DOHH2 (cell line): Measurements from ENCODE around the gene A4GALT.
"Not testable (repeated sequence)": the region's sequence is repeated elsewhere in the genome, so short reads cannot be mapped to it uniquely, and the experiment has no call there.

Experiments
- H3F3A ChIP-seq: fragments of 200-600 bp; sonication (generic), shearing (Covaris generic); 2 replicates; pipeline ENCODE4 v1.6.0; 2016; ENCODE audit warnings: antibody characterized with exemption, mild to moderate bottlenecking; ENCODE audit not compliant: control insufficient read depth, insufficient read depth
- H3K27ac ChIP-seq: fragments of 200-600 bp; sonication (generic); 2 replicates; pipeline ENCODE4 v1.5.1; 2014; ENCODE audit warnings: low read depth, mild to moderate bottlenecking, low read length, moderate library complexity
- H3K27me3 ChIP-seq: fragments of 200-600 bp; sonication (generic); 2 replicates; pipeline ENCODE4 v1.6.1; 2014; ENCODE audit warnings: mild to moderate bottlenecking, low read length, mixed read lengths; ENCODE audit not compliant: control insufficient read depth
- H3K36me3 ChIP-seq: fragments of 200-600 bp; sonication (generic); 2 replicates; pipeline ENCODE4 v1.6.1; 2014; ENCODE audit warnings: mild to moderate bottlenecking, low read length, moderate library complexity, mixed read lengths; ENCODE audit not compliant: control insufficient read depth
- H3K4me1 ChIP-seq: fragments of 200-600 bp; sonication (generic); 2 replicates; pipeline ENCODE4 v1.6.1; 2014; ENCODE audit warnings: mild to moderate bottlenecking, low read length, mixed read lengths; ENCODE audit not compliant: control insufficient read depth
- H3K4me2 ChIP-seq: fragments of 200-600 bp; sonication (generic); 2 replicates; pipeline ENCODE4 v1.6.0; 2014; ENCODE audit warnings: mild to moderate bottlenecking, low read length, moderate library complexity
- H3K4me3 ChIP-seq: fragments of 200-600 bp; sonication (generic); 2 replicates; pipeline ENCODE4 v1.5.1; 2014; ENCODE audit warnings: mild to moderate bottlenecking, low read length, mixed read lengths
- H3K79me2 ChIP-seq: fragments of 200-600 bp; sonication (generic); 2 replicates; pipeline ENCODE4 v1.6.1; 2014; ENCODE audit warnings: mild to moderate bottlenecking, low read length, mixed read lengths; ENCODE audit not compliant: control insufficient read depth
- H3K9me2 ChIP-seq: fragments of 200-600 bp; sonication (generic); replicated peaks from 2 replicates; pipeline ENCODE4 v1.6.1; 2014; ENCODE audit warnings: mild to moderate bottlenecking, low read length, mixed read lengths; ENCODE audit not compliant: control insufficient read depth
- H3K9me3 ChIP-seq: fragments of 200-600 bp; sonication (generic); 2 replicates; pipeline ENCODE4 v1.6.1; 2014; ENCODE audit warnings: antibody characterized with exemption, low read length, mixed read lengths; ENCODE audit not compliant: control insufficient read depth, insufficient read depth
- H4K20me1 ChIP-seq: fragments of 200-600 bp; sonication (generic); 2 replicates; pipeline ENCODE4 v1.6.0; 2014; ENCODE audit warnings: low read depth, mild to moderate bottlenecking, antibody characterized with exemption, low read length, moderate library complexity; ENCODE audit not compliant: control insufficient read depth, insufficient read depth
- CTCF ChIP-seq: fragments of 200-600 bp; sonication (generic); IDR thresholded peaks from one replicate; pipeline ENCODE4 v1.5.1; 2014; ENCODE audit warnings: antibody characterized with exemption, mild to moderate bottlenecking, low read depth, low read length; ENCODE audit not compliant: poor library complexity, severe bottlenecking
- EZH2phosphoT487 ChIP-seq: fragments of 200-600 bp; sonication (generic); IDR thresholded peaks from 2 replicates; pipeline ENCODE4 v1.6.1; 2017; ENCODE audit warnings: borderline replicate concordance, mild to moderate bottlenecking, antibody characterized with exemption, low read length, moderate library complexity, mixed read lengths

A4GALT gene

GRCh38 chr22:42745118-42745517 is 24.4 kb upstream of the A4GALT start:
- Histone ChIP-seq H3K36me3 (no peaks in the 10 kb centered on the region), H4K20me1 (no peaks in the 10 kb centered on the region), H3K4me3 (no peak overlapping the region), H3K9me3 (no peaks in the 10 kb centered on the region), H3K9me2 (no peaks in the 10 kb centered on the region), H3K4me2 (no peak overlapping the region), H3K79me2 (no peaks in the 10 kb centered on the region), H3F3A (no peaks in the 10 kb centered on the region), H3K27me3 (no peaks in the 10 kb centered on the region), H3K4me1 (no peaks in the 10 kb centered on the region), H3K27ac (no peak overlapping the region)
- TF ChIP-seq CTCF (no peak), EZH2phosphoT487 (no peak)

GRCh38 chr22:42743501-42743991 is 22.9 kb upstream of the A4GALT start:
- H3K4me1 ChIP-seq, result no peaks in the 10 kb centered on the region

GRCh38 chr22:42742940-42743339 is 22.3 kb upstream of the A4GALT start:
- Histone ChIP-seq H3F3A (no peaks in the 10 kb centered on the region), H3K27me3 (no peaks in the 10 kb centered on the region), H3K36me3 (no peaks in the 10 kb centered on the region), H4K20me1 (no peaks in the 10 kb centered on the region), H3K9me2 (no peaks in the 10 kb centered on the region), H3K79me2 (no peaks in the 10 kb centered on the region), H3K27ac (no peak overlapping the region), H3K9me3 (no peaks in the 10 kb centered on the region), H3K4me3 (no peak overlapping the region), H3K4me2 (no peak overlapping the region), H3K4me1 (no peaks in the 10 kb centered on the region)
- TF ChIP-seq CTCF, result no peak
- TF ChIP-seq EZH2phosphoT487, result no peak

More at GRCh38 chr22:42743501-42743991, 22.9 kb upstream of the A4GALT start:
- no peaks in the 10 kb centered on the region for H3K9me3 ChIP-seq
- H3F3A ChIP-seq, result no peaks in the 10 kb centered on the region
- no peak for TF ChIP-seq CTCF
- no peak for TF ChIP-seq EZH2phosphoT487
- no peak overlapping the region for H3K27ac ChIP-seq
- no peak overlapping the region for H3K4me3 ChIP-seq
- no peaks in the 10 kb centered on the region for H3K79me2 ChIP-seq
- no peaks in the 10 kb centered on the region for H3K27me3 ChIP-seq
- H4K20me1 ChIP-seq, result no peaks in the 10 kb centered on the region
- no peaks in the 10 kb centered on the region for H3K36me3 ChIP-seq
- no peaks in the 10 kb centered on the region for H3K9me2 ChIP-seq
- H3K4me2 ChIP-seq, result no peak overlapping the region

GRCh38 chr22:42740320-42740719 is 19.6 kb upstream of the A4GALT start:
- H3F3A ChIP-seq, H3K27ac ChIP-seq, H3K9me3 ChIP-seq, H3K9me2 ChIP-seq, H3K4me1 ChIP-seq, H3K4me3 ChIP-seq, H3K27me3 ChIP-seq, H3K36me3 ChIP-seq, H4K20me1 ChIP-seq, H3K79me2 ChIP-seq, H3K4me2 ChIP-seq: not testable (repeated sequence)
